Smooth muscle cell (in vitro differentiated cells): Measurements from ENCODE around the gene N4BP2. TPM values are rescaled to one million over a fixed set of nuclear protein-coding genes. Genes with fewer than 3 reads are reported as not detected.

Experiments used
- DNase-seq: peaks from one replicate; lab custom pipeline; 2025; ENCODE audit not compliant: unreplicated experiment; lab: John Stamatoyannopoulos, UW
- H2AFZ ChIP-seq: fragments of 200-600 bp; sonication (generic); 2 replicates; pipeline ENCODE4 v1.6.0; 2016; ENCODE audit warnings: antibody characterized with exemption, low read depth, mild to moderate bottlenecking
- H3F3A ChIP-seq: fragments of 200-600 bp; sonication (generic); 2 replicates; pipeline ENCODE4 v1.6.0; 2017; ENCODE audit warnings: antibody characterized with exemption, low read depth
- H3K27ac ChIP-seq: fragments of 200-600 bp; sonication (generic); 2 replicates; pipeline ENCODE4 v1.5.1; 2016; ENCODE audit warnings: low read depth, mild to moderate bottlenecking
- H3K27me3 ChIP-seq: fragments of 200-600 bp; sonication (generic); 2 replicates; pipeline ENCODE4 v1.6.1; 2016; ENCODE audit warnings: low read depth, mild to moderate bottlenecking
- H3K36me3 ChIP-seq: fragments of 200-600 bp; sonication (generic); 2 replicates; pipeline ENCODE4 v1.5.1; 2016; ENCODE audit warnings: low read depth
- H3K4me1 ChIP-seq: fragments of 200-600 bp; sonication (generic); 2 replicates; pipeline ENCODE4 v1.5.1; 2016; ENCODE audit warnings: low read depth
- H3K4me2 ChIP-seq: fragments of 200-600 bp; sonication (generic); 2 replicates; pipeline ENCODE4 v1.6.0; 2016; ENCODE audit warnings: mild to moderate bottlenecking
- H3K4me3 ChIP-seq: fragments of 200-600 bp; sonication (generic); 2 replicates; pipeline ENCODE4 v1.5.1; 2016; ENCODE audit warnings: mild to moderate bottlenecking
- H3K79me2 ChIP-seq: fragments of 200-600 bp; sonication (generic); 2 replicates; pipeline ENCODE4 v1.6.0; 2016; ENCODE audit warnings: low read depth, mild to moderate bottlenecking
- H3K9ac ChIP-seq: fragments of 200-600 bp; sonication (generic); 2 replicates; pipeline ENCODE4 v1.6.0; 2016; ENCODE audit warnings: low read depth
- H3K9me3 ChIP-seq: fragments of 200-600 bp; sonication (generic); replicated peaks from 2 replicates; pipeline ENCODE4 v1.5.1; 2016; ENCODE audit warnings: low read depth
- H4K20me1 ChIP-seq: fragments of 200-600 bp; sonication (generic); 2 replicates; pipeline ENCODE4 v1.6.0; 2016; ENCODE audit warnings: low read depth
- WGBS: methylation state at CpG from one replicate; pipeline ENCODE4 v1.1.7; 2016; ENCODE audit warnings: low lambda C conversion rate; 5-methylcytosine and 5-hydroxymethylcytosine counted together
- polyA plus RNA-seq: library from polyadenylated mRNA; unstranded; fragments of >200 nt; fragmentation: Nextera tagmentation; extraction: Ambion mirVana; gene quantifications from 2 replicates; pipeline ENCODE4 v1.2.1, GENCODE V29; 2016
- total RNA-seq: library from RNA; depleted of rRNA; stranded (reverse); fragments of >200 nt; gene quantifications from 2 replicates; pipeline ENCODE4 v1.2.3, GENCODE V29; 2014
- TF ChIP-seq, protein P1 (sequence below): fragments of 200-600 bp; sonication (generic); IDR thresholded peaks from 2 replicates; pipeline ENCODE4 v1.5.1; 2017; ENCODE audit warnings: borderline replicate concordance, mild to moderate bottlenecking, antibody characterized with exemption; ENCODE audit not compliant: insufficient read depth, poor library complexity, severe bottlenecking

N4BP2 gene
- total and polyA plus RNA-seq, 2 experiments from 2014 or later = 9.0 to 40.0 TPM

- H3K9me3 ChIP-seq = no peaks in the 10 kb centered on the region
- H3K36me3 ChIP-seq = no peaks in the 10 kb centered on the region
- TF ChIP-seq, protein P1, sequence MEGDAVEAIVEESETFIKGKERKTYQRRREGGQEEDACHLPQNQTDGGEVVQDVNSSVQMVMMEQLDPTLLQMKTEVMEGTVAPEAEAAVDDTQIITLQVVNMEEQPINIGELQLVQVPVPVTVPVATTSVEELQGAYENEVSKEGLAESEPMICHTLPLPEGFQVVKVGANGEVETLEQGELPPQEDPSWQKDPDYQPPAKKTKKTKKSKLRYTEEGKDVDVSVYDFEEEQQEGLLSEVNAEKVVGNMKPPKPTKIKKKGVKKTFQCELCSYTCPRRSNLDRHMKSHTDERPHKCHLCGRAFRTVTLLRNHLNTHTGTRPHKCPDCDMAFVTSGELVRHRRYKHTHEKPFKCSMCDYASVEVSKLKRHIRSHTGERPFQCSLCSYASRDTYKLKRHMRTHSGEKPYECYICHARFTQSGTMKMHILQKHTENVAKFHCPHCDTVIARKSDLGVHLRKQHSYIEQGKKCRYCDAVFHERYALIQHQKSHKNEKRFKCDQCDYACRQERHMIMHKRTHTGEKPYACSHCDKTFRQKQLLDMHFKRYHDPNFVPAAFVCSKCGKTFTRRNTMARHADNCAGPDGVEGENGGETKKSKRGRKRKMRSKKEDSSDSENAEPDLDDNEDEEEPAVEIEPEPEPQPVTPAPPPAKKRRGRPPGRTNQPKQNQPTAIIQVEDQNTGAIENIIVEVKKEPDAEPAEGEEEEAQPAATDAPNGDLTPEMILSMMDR = no peak
- no peaks in the 10 kb centered on the region for H4K20me1 ChIP-seq
- WGBS = 98% methylated on average over 8 of the region's 8 CpGs
- DNase-seq = no peak
- no peaks in the 10 kb centered on the region for H3K27me3 ChIP-seq
- H3K79me2 ChIP-seq = no peaks in the 10 kb centered on the region
- H3K4me3 ChIP-seq = no peak overlapping the region
- no peaks in the 10 kb centered on the region for H3F3A ChIP-seq
- H3K4me1 ChIP-seq = peaks cover 32% of the 10 kb centered on the region
- no peak overlapping the region for H2AFZ ChIP-seq
- no peak overlapping the region for H3K27ac ChIP-seq
- H3K9ac ChIP-seq = no peak overlapping the region
- no peak overlapping the region for H3K4me2 ChIP-seq
These were observed 139.6 kb downstream of the N4BP2 start for GRCh38 chr4:40196272-40196671.

DNA sequence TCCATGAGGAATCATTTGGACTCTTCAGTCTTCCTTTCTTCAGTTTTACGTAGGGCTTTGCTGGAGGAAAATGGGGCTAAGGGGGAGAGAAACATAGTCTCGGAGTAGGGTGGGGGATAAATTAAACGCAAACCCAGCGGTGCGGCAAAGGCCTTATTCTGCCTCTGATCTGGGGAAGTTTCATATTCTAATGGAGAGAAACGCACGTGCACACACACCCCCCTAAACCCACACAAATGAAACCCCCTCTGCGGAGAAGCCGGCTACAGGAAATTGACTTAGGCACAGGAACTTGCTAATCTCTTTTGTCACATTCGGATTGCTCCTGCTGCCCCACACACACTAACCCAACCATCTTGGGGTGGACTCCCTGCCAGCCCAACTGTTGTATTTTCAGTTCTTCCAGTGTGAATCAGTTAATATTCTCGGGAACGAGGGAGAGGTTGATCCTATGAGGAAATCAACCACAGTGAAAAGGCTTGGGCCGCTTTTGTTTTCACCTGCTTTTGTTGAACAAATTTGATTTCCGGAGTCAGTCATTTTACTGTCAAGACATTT lies 140.2 kb downstream of the N4BP2 start, which contains the start of gene RHOH:
RHOH (plus strand) TSS at position 308 of the 558 bp plus-strand sequence. CDS start 46,356 bp downstream, outside the sequence.
- 53% methylated on average over 14 of the region's 14 CpGs for WGBS
- Histone ChIP-seq H4K20me1 (no peaks in the 10 kb centered on the region), H3K27ac (no peak within 1 kb of the TSS), H3K36me3 (no peaks in the 10 kb centered on the region), H3K9me3 (no peaks in the 10 kb centered on the region), H3K4me3 (no peak within 1 kb of the TSS), H3F3A (no peaks in the 10 kb centered on the region), H3K79me2 (no peaks in the 10 kb centered on the region), H3K4me2 (no peak within 1 kb of the TSS), H3K9ac (no peak within 1 kb of the TSS), H2AFZ (no peak within 1 kb of the TSS), H3K4me1 (peaks cover 32% of the 10 kb centered on the region), H3K27me3 (no peaks in the 10 kb centered on the region)
- TF ChIP-seq, protein P1 = no peak
- no peak for DNase-seq

DNA sequence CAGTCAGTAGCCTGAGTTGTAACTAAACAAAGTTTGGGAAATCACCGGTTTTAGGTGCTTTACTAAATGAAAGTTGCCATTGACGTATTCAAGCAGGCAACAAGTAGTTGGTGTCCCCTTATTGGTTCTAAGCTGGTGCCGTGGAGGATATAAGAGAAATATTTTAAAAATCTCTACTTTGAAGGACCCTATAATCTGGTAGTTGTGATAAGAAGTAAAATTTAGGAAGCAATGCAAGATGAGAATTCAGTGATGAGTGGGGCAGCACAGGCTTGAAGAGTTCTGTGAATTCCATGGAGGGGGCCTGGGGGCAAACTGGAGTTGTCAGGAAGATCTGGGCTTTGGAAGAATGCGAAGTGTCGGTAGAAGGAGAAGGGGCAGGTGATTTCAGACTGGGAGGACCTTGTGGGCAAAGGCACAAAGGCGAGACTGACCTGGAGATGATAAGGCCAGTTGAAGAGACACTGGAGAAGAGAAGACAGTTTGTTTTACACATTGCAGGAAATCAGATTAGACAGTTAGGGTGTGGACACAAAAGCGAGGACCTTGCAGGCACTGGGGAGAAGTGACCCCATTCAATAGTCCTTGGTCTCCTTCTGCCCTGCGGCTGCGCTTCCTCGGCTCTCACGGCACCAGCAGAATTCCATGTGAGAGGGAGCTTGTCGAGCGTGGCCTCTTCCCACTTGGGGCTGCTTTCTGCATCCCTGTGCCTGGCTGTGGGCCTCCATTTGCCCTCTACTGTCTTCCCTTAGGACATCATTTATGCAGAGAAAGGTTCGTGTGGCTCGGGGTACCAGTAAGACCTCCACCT lies 141.4 kb downstream of the N4BP2 start:
- TF ChIP-seq, protein P1 = no peak
- Histone ChIP-seq H3K27ac (no peak overlapping the region), H3K79me2 (no peaks in the 10 kb centered on the region), H3K9ac (no peak overlapping the region), H4K20me1 (no peaks in the 10 kb centered on the region), H3K36me3 (no peaks in the 10 kb centered on the region), H3K9me3 (no peaks in the 10 kb centered on the region), H3K27me3 (no peaks in the 10 kb centered on the region), H2AFZ (no peak overlapping the region), H3K4me3 (no peak overlapping the region), H3K4me1 (peaks cover 23% of the 10 kb centered on the region), H3K4me2 (no peak overlapping the region), H3F3A (no peaks in the 10 kb centered on the region)
- WGBS = 78% methylated on average over 15 of the region's 15 CpGs
- DNase-seq = no peak
